Suprapubic skin (tissue), 4 donors: ENCODE data around the gene BPHL. TPM values are rescaled to one million over a fixed set of nuclear protein-coding genes. Genes with fewer than 3 reads are reported as not detected.
"Not testable (repeated sequence)": the region's sequence is repeated elsewhere in the genome, so short reads cannot be mapped to it uniquely, and the experiment has no call there.

Source experiments
- DNase-seq, 2 donors: peaks; one replicate each; pipeline ENCODE4 v3.0.0-alpha.2; 2019; ENCODE audit warnings: low spot score in 2 of 2
- H3K27ac ChIP-seq: fragments of 200-600 bp; sonication (generic); one replicate; pipeline ENCODE4 v1.5.1; 2019
- H3K27me3 ChIP-seq: fragments of 200-600 bp; sonication (generic); one replicate; pipeline ENCODE4 v1.5.1; 2019
- H3K36me3 ChIP-seq: fragments of 200-600 bp; sonication (generic); one replicate; pipeline ENCODE4 v1.5.1; 2019
- H3K4me1 ChIP-seq: fragments of 200-600 bp; sonication (generic); one replicate; pipeline ENCODE4 v1.5.1; 2019
- H3K4me3 ChIP-seq: fragments of 200-600 bp; sonication (generic); one replicate; pipeline ENCODE4 v1.5.1; 2019; ENCODE audit warnings: mild to moderate bottlenecking
- H3K9me3 ChIP-seq: fragments of 200-600 bp; sonication (generic); one replicate; pipeline ENCODE4 v1.5.1; 2019
- EP300 ChIP-seq: sonication (generic); formaldehyde crosslinking; IDR thresholded peaks from one replicate; pipeline ENCODE4 v1.6.1; 2017; ENCODE audit warnings: antibody characterized with exemption
- POLR2A ChIP-seq, 2 donors: fragments of 450-650 bp; IDR thresholded peaks; one replicate each; pipeline ENCODE4 v1.6.1; 2017; ENCODE audit warnings: antibody characterized with exemption in 2 of 2, mild to moderate bottlenecking in 2 of 2, moderate library complexity in 2 of 2
- POLR2AphosphoS5 ChIP-seq, 3 donors: sonication (generic); formaldehyde crosslinking; IDR thresholded peaks; one replicate each; pipeline ENCODE4 v1.6.1; 2017; ENCODE audit warnings: antibody characterized with exemption in 3 of 3
- WGBS: methylation state at CpG from one replicate; pipeline ENCODE4 v1.1.5; 2018; 5-methylcytosine and 5-hydroxymethylcytosine counted together
- total RNA-seq, 4 donors: library from RNA; depleted of rRNA; stranded (reverse); fragments of >200 nt; gene quantifications; one replicate each; pipeline ENCODE4 v1.1.0, GENCODE V29; 2016
- TF ChIP-seq, protein P1 (sequence below), 2 donors: fragments of 200-600 bp in 1 of 2; fragments of 450-650 bp in 1 of 2; sonication (generic) in 1 of 2; IDR thresholded peaks; one replicate each; pipeline ENCODE4 v1.5.1; 2016 to 2019; ENCODE audit warnings: antibody characterized with exemption in 2 of 2, mild to moderate bottlenecking in 1 of 2, moderate library complexity in 1 of 2

BPHL gene
- total RNA-seq, 4 donors from 2014 or later: 16.1 to 24.5 (median 20.3) TPM

DNA sequence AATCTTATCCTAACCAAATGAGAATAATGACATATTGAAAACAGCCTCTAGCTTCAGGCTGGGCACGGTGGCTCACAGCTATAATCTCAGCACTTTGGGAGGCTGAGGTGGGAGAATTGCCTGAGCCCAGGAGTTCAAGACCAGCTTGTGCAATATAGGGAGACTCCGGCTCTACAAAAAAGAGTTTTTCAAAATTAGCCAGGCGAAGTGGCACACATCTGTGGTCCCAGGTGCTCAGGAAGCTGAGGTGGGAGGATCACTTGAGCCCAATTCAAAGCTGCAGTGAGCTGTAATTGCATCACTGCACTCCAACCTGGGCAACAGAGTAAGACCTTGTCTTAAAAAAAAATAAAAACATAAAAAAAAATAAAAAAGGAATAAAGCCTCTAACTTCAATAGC is 34.2 kb downstream of the BPHL start:
- WGBS: 78% methylated on average over 3 of the region's 3 CpGs
- H3K4me3 ChIP-seq: no peak overlapping the region
- no peak for TF ChIP-seq POLR2AphosphoS5 (IDR thresholded peaks at IDR 0.05)
- no peak for TF ChIP-seq POLR2A (IDR thresholded peaks at IDR 0.05)
- TF ChIP-seq, protein P1, sequence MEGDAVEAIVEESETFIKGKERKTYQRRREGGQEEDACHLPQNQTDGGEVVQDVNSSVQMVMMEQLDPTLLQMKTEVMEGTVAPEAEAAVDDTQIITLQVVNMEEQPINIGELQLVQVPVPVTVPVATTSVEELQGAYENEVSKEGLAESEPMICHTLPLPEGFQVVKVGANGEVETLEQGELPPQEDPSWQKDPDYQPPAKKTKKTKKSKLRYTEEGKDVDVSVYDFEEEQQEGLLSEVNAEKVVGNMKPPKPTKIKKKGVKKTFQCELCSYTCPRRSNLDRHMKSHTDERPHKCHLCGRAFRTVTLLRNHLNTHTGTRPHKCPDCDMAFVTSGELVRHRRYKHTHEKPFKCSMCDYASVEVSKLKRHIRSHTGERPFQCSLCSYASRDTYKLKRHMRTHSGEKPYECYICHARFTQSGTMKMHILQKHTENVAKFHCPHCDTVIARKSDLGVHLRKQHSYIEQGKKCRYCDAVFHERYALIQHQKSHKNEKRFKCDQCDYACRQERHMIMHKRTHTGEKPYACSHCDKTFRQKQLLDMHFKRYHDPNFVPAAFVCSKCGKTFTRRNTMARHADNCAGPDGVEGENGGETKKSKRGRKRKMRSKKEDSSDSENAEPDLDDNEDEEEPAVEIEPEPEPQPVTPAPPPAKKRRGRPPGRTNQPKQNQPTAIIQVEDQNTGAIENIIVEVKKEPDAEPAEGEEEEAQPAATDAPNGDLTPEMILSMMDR (IDR thresholded peaks at IDR 0.05): no peak
- DNase-seq: no peak
- no peaks in the 10 kb centered on the region for H3K9me3 ChIP-seq
- no peak overlapping the region for H3K27ac ChIP-seq
- peaks cover 11% of the 10 kb centered on the region for H3K4me1 ChIP-seq
- peaks cover 41% of the 10 kb centered on the region for H3K36me3 ChIP-seq
- no peaks in the 10 kb centered on the region for H3K27me3 ChIP-seq

DNA sequence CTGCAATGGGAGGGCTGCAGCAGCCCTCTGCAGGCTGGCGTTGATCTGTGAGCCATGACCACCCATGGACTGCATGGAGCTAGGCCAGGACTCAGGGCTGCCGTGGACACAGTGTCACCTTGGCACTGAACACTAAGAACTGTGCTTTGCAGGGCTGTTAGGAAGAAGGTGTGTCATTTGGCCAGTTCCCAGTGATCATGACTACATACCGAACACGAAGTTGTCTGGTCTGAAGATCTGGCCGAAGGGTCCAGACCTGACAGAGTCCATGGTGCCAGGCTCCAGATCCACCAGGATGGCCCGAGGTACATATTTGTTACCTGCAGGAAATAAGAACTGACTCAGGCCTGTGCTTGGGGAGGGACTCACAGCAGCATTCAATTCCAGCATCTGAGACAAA is 36.9 kb downstream of the BPHL start:
- not testable (repeated sequence) for H3K27ac ChIP-seq, H3K27me3 ChIP-seq, H3K4me3 ChIP-seq, H3K9me3 ChIP-seq
- WGBS: 61% methylated on average over 5 of the region's 6 CpGs
- Histone ChIP-seq H3K36me3 (peaks cover 21% of the 10 kb centered on the region), H3K4me1 (peaks cover 38% of the 10 kb centered on the region)
- DNase-seq: peak in 1 of 2 donors; percentile 63

DNA sequence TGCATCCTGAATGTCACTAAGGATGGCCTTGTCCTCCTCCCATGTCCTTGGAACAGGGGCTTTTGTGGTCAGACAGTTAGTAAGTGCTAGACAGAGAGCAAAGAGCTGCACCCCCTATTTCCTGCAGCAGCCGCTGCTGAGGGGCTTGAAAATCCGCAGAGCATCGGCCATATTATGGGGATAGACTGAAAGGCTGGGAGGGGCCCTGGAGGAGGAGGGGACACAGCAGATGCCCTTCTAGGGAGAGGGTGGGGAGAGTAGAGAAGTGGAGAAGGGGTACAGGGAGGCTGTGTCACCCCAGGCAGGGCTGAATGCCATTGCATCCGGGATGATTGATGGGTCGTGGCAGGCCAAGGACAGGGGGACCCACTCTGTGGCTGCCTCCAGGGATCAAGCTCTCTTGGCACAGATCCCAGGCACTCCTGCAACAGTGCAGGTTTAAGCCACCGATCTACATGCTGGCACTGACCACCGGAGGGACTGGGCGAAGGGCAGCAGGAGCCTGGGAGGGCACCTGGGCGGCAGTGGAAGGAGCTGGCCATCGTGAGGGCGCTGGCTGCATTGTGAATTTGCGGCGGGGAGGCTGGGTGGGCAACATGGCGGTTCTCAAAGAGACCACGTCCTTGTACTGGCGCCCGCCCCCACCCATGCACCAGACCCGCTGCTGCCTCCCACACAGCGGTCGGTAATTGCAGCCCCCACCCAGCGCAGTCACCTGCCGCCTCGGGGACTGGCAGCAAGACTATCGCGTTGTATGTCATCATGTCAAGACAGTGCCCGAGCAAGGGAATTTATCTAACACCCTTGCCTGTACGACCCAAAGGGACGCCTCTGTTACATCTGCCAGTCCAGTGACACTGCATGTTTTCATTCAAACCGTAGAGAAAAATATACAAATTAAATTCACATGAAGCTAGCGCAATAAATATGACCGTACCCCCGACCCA is 37.9 kb downstream of the BPHL start:
- DNase-seq: peak in 1 of 2 donors; percentile 79
- H3K27me3 ChIP-seq, H3K9me3 ChIP-seq: not testable (repeated sequence)
- Histone ChIP-seq H3K36me3 (peaks cover 21% of the 10 kb centered on the region), H3K4me3 (peak overlapping the region; percentile 81), H3K4me1 (peaks cover 48% of the 10 kb centered on the region), H3K27ac (peak overlapping the region; percentile 97)
- 11% methylated on average over 19 of the region's 32 CpGs for WGBS

DNA sequence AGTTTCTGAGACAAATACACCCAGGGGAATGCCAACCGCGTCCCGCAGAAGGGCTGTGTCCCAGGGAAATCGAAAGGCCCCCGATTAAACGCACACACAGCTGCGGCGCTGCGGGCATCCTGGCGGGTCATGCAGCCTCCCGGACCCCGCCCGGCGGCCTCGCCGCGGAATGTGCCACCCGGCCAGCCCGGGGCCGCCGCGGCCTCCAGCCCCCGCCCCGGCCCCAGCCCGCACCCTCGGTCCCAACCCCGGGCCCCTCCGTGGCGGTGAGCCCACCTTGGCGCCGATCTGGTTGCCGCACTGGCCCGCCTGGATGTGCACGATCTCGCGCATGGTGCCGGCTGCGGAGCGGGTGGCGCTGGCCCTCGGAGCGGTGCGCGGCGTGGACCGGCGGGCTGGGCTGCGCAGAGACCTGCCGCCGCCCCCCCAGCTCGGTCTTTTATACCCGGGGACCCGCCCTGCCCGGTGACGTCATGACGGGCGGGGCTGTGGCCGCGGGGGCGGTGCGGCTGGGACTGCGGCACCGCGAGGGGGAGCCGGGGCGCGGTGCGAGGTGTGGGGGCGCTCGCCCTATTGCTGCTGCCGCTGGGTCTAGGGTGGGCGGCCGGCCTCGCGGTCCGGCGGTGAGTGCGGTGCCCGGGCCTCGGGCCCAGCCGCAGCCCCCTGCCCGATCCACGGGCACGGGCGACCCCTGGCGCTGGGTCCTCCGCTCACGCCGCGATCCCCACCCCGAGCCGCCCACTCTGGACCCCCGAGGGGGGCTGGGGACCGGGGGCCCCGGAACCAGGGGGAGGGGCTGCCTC is 38.8 kb downstream of the BPHL start, which contains the start of gene TUBB2A:
Gene TUBB2A (minus strand): TSS at position 414 of the 803 bp plus-strand sequence. CDS start 81 bp downstream, at position 333.
- WGBS: 0% methylated on average over 4 of the region's 95 CpGs
- Histone ChIP-seq H3K36me3 (peaks cover 20% of the 10 kb centered on the region), H3K9me3 (no peaks in the 10 kb centered on the region), H3K4me1 (peaks cover 56% of the 10 kb centered on the region), H3K4me3 (peak within 1 kb of the TSS; percentile 81), H3K27ac (peak within 1 kb of the TSS; percentile 97), H3K27me3 (no peaks in the 10 kb centered on the region)
- peak; percentile 92 to 99 for TF ChIP-seq POLR2A (IDR thresholded peaks at IDR 0.05)
- TF ChIP-seq, protein P1 (IDR thresholded peaks at IDR 0.05): peak; percentile 62 to 88
- TF ChIP-seq EP300: no peak
- TF ChIP-seq POLR2AphosphoS5 (IDR thresholded peaks at IDR 0.05): peak in 2 of 3 donors; percentile 87 to 88
- DNase-seq: peak; percentile 91

DNA sequence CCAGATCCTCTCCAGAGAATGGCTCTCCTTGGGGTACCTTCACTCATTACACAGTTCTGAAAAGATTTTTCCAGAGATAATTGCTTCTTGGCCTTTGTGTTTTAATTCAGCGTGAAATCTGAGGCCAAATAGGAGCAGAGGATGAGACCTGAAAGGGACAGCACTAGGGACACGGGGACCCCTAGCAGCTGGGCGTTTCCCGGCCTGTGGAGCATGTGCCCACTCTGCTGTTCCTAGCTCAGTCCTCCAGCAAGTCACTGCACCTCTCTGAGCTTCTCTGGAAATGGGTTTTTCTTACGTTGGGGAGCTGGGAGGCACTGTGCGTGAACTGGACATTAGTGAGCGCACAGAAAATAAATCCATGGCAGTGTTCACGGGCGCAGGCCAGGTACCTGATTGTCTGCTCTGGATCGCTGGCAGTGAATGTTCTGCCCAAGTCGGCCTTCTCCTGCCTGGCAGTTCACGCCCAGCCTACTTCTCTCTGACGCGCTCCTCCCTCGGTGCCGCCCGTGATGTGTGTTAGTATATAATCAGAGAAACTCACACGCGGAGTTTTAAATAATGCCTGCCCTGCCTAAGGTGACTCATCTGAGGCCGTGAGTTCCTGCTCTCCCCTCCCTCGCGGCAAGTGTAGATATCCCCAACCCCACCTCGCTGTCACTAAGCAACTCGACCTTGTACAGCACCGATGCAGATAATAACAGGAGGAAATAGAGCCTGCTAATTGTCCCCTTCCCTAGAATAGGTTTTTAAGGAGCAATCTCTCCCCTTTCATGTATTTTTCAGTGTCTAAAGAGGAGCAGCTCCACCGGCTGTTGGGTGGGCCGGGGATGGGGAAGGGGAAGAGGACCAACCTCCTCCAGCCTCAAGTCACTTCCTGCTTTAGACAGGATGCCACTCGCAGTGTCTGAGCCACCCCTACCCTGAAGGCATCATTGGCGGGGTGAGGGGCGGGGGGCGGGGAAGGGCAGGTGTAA is 41.6 kb downstream of the BPHL start:
- peaks cover 67% of the 10 kb centered on the region for H3K4me1 ChIP-seq
- H3K4me3 ChIP-seq: no peak overlapping the region
- no peak for TF ChIP-seq EP300
- peak in 2 of 3 donors; percentile 15 to 42 for TF ChIP-seq POLR2AphosphoS5 (IDR thresholded peaks at IDR 0.05)

DNA sequence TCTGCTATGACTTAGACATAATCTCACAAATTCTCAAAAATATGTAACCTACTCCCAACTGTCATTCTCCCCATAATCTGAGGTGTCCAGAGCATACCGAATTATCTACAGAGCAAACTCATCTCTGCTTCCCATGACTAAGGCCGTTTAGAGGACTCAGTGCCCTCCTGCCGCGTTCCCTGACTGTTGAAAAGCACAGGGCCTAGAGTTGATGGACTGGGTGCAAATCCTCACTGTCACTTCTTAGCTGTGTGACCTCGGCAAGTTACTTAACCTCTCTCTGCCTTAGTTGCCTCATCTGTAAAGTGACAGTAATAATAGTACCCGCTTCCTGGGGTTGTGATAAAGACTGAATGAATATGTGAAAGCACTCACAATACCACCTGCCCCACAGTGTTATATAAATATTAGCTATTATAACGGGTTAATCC is 43.6 kb downstream of the BPHL start:
- H3K4me3 ChIP-seq: peak overlapping the region; percentile 84
- H3K9me3 ChIP-seq: no peaks in the 10 kb centered on the region
- no peaks in the 10 kb centered on the region for H3K27me3 ChIP-seq
- H3K4me1 ChIP-seq: peaks cover 56% of the 10 kb centered on the region
- peak overlapping the region; percentile 99 for H3K27ac ChIP-seq
- no peak for DNase-seq
- H3K36me3 ChIP-seq: no peaks in the 10 kb centered on the region
- no peak for TF ChIP-seq POLR2A (IDR thresholded peaks at IDR 0.05)
- TF ChIP-seq, protein P1 (IDR thresholded peaks at IDR 0.05): no peak
- no peak for TF ChIP-seq EP300
- no peak for TF ChIP-seq POLR2AphosphoS5 (IDR thresholded peaks at IDR 0.05)
- WGBS: 50% methylated on average over 6 of the region's 7 CpGs

More for the DNA sequence above, 41.6 kb downstream of the BPHL start:
- Histone ChIP-seq H3K36me3 (peaks cover 5% of the 10 kb centered on the region), H3K27ac (peak overlapping the region; percentile 91), H3K27me3 (no peaks in the 10 kb centered on the region), H3K9me3 (no peaks in the 10 kb centered on the region)
- WGBS: 66% methylated on average over 31 of the region's 31 CpGs
- peak; percentile 73 to 84 for DNase-seq
